PC-3 (cell line): ENCODE measurements around the gene CACUL1. TPM values are rescaled to one million over a fixed set of nuclear protein-coding genes. Genes with fewer than 3 reads are reported as not detected.

ENCODE experiments used
- ATAC-seq: fragments of 200-7000 bp; cut with Tn5 transposase; 2 replicates; pipeline ENCODE4 v1.9.1; 2020; ENCODE audit warnings: mild to moderate bottlenecking, moderate library complexity
- BruUV-seq: library from RNA; stranded (reverse); fragments of 400-500 nt; replicated peaks from 2 replicates; lab custom pipeline; 2021; lab: Mats Ljungman, UMichigan
- CTCF ChIA-PET: fragments of 300-600 bp; sonication (Branson Sonifier 250); formaldehyde crosslinking; loops from one replicate; lab custom pipeline; 2022; ENCODE audit warnings: antibody characterized with exemption; lab: Charles Lee
- POLR2A ChIA-PET: fragments of 300-600 bp; sonication (Branson Sonifier 250); formaldehyde crosslinking; loops from one replicate; lab custom pipeline; 2022; ENCODE audit warnings: antibody characterized with exemption; ENCODE audit not compliant: unreplicated experiment; lab: Charles Lee
- DNase-seq: peaks from one replicate; pipeline ENCODE4 v3.0.0-alpha.2; 2015
- H2AFZ ChIP-seq: fragments of 300-600 bp; sonication (generic); 2 replicates; pipeline ENCODE4 v1.6.0; 2016; ENCODE audit warnings: antibody characterized with exemption, low read length
- H3F3A ChIP-seq: fragments of 300-600 bp; sonication (generic); one replicate; pipeline ENCODE4 v1.6.0; 2017; ENCODE audit warnings: antibody characterized with exemption, low read length, control low read depth, mild to moderate bottlenecking; ENCODE audit not compliant: unreplicated experiment
- H3K27ac ChIP-seq: fragments of 300-600 bp; sonication (generic); 2 replicates; pipeline ENCODE4 v1.5.1; 2016; ENCODE audit warnings: mild to moderate bottlenecking, low read length
- H3K27me3 ChIP-seq: fragments of 300-600 bp; sonication (generic); 2 replicates; pipeline ENCODE4 v1.6.1; 2016; ENCODE audit warnings: low read length, mixed read lengths
- H3K36me3 ChIP-seq: fragments of 300-600 bp; sonication (generic); 2 replicates; pipeline ENCODE4 v1.6.1; 2016; ENCODE audit warnings: low read depth, mixed run types, low read length, mixed read lengths
- H3K4me1 ChIP-seq: fragments of 300-600 bp; sonication (generic); 2 replicates; pipeline ENCODE4 v1.5.1; 2016; ENCODE audit warnings: low read length; ENCODE audit not compliant: insufficient read depth
- H3K4me2 ChIP-seq: fragments of 300-600 bp; sonication (generic); 2 replicates; pipeline ENCODE4 v1.6.0; 2016; ENCODE audit warnings: low read length
- H3K4me3 ChIP-seq: fragments of 300-600 bp; sonication (generic); 2 replicates; pipeline ENCODE4 v1.5.1; 2016; ENCODE audit warnings: mild to moderate bottlenecking, low read length, mixed read lengths
- H3K79me2 ChIP-seq: fragments of 300-600 bp; sonication (generic); 2 replicates; pipeline ENCODE4 v1.6.1; 2017; ENCODE audit warnings: low read length, mixed read lengths
- H3K9ac ChIP-seq: fragments of 300-600 bp; sonication (generic); 2 replicates; pipeline ENCODE4 v1.6.0; 2016; ENCODE audit warnings: mild to moderate bottlenecking, low read length
- H3K9me2 ChIP-seq: fragments of 300-600 bp; sonication (generic); replicated peaks from 2 replicates; pipeline ENCODE4 v1.6.1; 2016; ENCODE audit warnings: mixed run types, low read length, mixed read lengths
- H3K9me3 ChIP-seq: fragments of 300-600 bp; sonication (generic); 2 replicates; pipeline ENCODE4 v1.6.1; 2016; ENCODE audit warnings: low read length, mixed read lengths
- H4K20me1 ChIP-seq: fragments of 300-600 bp; sonication (generic); 2 replicates; pipeline ENCODE4 v1.6.1; 2016; ENCODE audit warnings: low read length, mixed read lengths
- EZH2 ChIP-seq: fragments of 300-600 bp; sonication (generic); IDR thresholded peaks from one replicate; pipeline ENCODE4 v1.6.1; 2017; ENCODE audit warnings: antibody characterized with exemption, mild to moderate bottlenecking, low read length; ENCODE audit not compliant: unreplicated experiment
- EZH2phosphoT487 ChIP-seq: fragments of 300-600 bp; sonication (generic); IDR thresholded peaks from 2 replicates; pipeline ENCODE4 v1.6.1; 2018; ENCODE audit warnings: mild to moderate bottlenecking, antibody characterized with exemption, low read length, borderline replicate concordance
- intact Hi-C: fragments of 100-400 bp; cut with micrococcal nuclease; formaldehyde crosslinking; loops from 2 replicates; pipeline ENCODE4 v1.9.0; 2023
- total RNA-seq: library from RNA; depleted of rRNA; stranded (reverse); fragments of >200 nt; gene quantifications from 2 replicates; pipeline ENCODE4 v1.2.3, GENCODE V29; 2014
- TF ChIP-seq, protein P1 (sequence below): fragments of 300-600 bp; sonication (generic); conservative IDR thresholded peaks from 2 replicates; pipeline ENCODE4 v1.5.1; 2017; ENCODE audit warnings: antibody characterized with exemption, low read depth, mild to moderate bottlenecking, low read length

The CACUL1 gene
- total RNA-seq, 1 experiment from 2014 or later: 27.6 TPM

DNA sequence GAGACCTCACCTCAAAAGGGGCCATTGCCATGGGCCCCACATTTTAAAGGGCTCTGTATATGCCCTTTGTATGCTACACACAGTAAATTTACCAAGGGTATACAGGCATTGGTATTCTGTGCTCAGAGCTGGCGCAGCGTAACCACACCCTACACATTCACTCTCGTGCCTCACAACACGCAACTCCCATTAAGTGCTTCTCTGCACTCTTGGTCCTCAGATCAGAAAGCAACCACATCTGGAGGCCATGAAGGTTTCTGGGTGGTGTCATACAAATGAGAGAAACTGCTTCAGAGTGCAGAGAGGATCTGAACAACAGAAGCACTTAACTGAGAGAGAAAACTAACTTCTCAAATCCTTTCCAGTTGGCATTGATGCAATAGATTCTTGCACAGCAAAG lies 9.4 kb upstream of the CACUL1 start:
- H3K4me3 ChIP-seq: no peak overlapping the region
- ChIA-PET CTCF (no interaction called here), POLR2A (no interaction called here)
- H3K79me2 ChIP-seq: no peaks in the 10 kb centered on the region
- H3K9me3 ChIP-seq: no peaks in the 10 kb centered on the region
- TF ChIP-seq, protein P1, sequence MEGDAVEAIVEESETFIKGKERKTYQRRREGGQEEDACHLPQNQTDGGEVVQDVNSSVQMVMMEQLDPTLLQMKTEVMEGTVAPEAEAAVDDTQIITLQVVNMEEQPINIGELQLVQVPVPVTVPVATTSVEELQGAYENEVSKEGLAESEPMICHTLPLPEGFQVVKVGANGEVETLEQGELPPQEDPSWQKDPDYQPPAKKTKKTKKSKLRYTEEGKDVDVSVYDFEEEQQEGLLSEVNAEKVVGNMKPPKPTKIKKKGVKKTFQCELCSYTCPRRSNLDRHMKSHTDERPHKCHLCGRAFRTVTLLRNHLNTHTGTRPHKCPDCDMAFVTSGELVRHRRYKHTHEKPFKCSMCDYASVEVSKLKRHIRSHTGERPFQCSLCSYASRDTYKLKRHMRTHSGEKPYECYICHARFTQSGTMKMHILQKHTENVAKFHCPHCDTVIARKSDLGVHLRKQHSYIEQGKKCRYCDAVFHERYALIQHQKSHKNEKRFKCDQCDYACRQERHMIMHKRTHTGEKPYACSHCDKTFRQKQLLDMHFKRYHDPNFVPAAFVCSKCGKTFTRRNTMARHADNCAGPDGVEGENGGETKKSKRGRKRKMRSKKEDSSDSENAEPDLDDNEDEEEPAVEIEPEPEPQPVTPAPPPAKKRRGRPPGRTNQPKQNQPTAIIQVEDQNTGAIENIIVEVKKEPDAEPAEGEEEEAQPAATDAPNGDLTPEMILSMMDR: no peak
- TF ChIP-seq EZH2 (no peak), EZH2phosphoT487 (no peak)
- no peaks in the 10 kb centered on the region for H3K4me1 ChIP-seq
- H3K4me2 ChIP-seq: no peak overlapping the region
- DNase-seq (no peak), ATAC-seq (no peak)
- H3K36me3 ChIP-seq: no peaks in the 10 kb centered on the region
- H2AFZ ChIP-seq: no peak overlapping the region
- H3F3A ChIP-seq: no peaks in the 10 kb centered on the region
- H3K27me3 ChIP-seq: no peaks in the 10 kb centered on the region
- H3K9me2 ChIP-seq: no peaks in the 10 kb centered on the region
- no peak overlapping the region for H3K27ac ChIP-seq
- BruUV-seq: no TSS peak
- no peaks in the 10 kb centered on the region for H4K20me1 ChIP-seq
- intact Hi-C loops: no loop called here
- no peak overlapping the region for H3K9ac ChIP-seq

DNA sequence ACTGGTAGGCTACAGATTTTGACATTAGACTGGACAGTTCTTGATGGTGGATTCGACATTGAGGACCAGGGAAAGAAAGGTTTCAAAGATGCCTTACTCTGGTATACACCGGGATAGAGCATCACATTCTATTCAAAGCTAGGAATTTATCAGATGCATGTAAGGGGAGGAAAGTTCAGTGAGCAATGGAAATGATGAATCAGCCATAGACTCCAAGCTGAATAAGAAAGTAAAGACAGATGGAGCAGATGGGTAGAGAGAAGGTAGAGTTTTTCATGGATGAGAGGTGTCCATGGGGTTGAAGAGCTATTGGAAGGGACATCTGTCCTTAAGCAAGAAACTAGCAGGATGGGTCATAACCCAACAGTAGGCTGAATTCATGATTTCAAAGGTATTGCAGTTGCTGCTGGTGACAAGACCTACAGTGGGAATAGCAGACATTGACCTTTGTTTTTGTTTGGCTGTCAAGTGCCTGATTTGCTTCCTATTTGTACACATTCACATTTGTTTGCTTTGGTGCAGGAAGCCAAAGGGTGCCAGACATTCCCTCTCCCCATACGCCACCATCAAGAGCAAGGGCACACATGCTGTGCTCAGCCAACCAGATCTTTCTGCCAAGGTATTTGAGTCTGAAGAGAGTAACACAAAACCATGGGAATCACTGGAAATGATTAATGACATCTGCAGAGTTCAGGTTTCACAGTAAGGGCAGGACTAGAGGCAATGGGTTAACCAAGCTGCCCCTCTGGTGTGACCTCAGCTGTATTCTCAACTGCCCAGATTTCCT lies 8.6 kb upstream of the CACUL1 start:
- H3K79me2 ChIP-seq: no peaks in the 10 kb centered on the region
- H4K20me1 ChIP-seq: no peaks in the 10 kb centered on the region
- DNase-seq: no peak
- H3K9ac ChIP-seq: no peak overlapping the region
- no peak overlapping the region for H2AFZ ChIP-seq
- POLR2A ChIA-PET: no interaction called here
- no peaks in the 10 kb centered on the region for H3K36me3 ChIP-seq
- BruUV-seq: no TSS peak
- no peaks in the 10 kb centered on the region for H3K4me1 ChIP-seq
- TF ChIP-seq EZH2: no peak
- no peak for TF ChIP-seq EZH2phosphoT487
- TF ChIP-seq, protein P1: no peak
- H3K4me3 ChIP-seq: no peak overlapping the region
- no peaks in the 10 kb centered on the region for H3K27me3 ChIP-seq
- no peak overlapping the region for H3K4me2 ChIP-seq
- CTCF ChIA-PET: no interaction called here
- no peak overlapping the region for H3K27ac ChIP-seq
- no peaks in the 10 kb centered on the region for H3F3A ChIP-seq
- no peak for ATAC-seq
- intact Hi-C loops: no loop called here
- no peaks in the 10 kb centered on the region for H3K9me3 ChIP-seq
- H3K9me2 ChIP-seq: no peaks in the 10 kb centered on the region

- ATAC-seq: no peak
These were observed 5.5 kb upstream of the CACUL1 start for GRCh38 chr10:118760265-118760664.

More at GRCh38 chr10:118760265-118760664, 5.5 kb upstream of the CACUL1 start:
- H3K4me1 ChIP-seq: no peaks in the 10 kb centered on the region; the same call in 1 of the 2 replicates
- H3K27ac ChIP-seq: no peak overlapping the region
- ChIA-PET POLR2A (no interaction called here), CTCF (no interaction called here)
- no peaks in the 10 kb centered on the region for H3K36me3 ChIP-seq
- no TSS peak for BruUV-seq
- H3K9me2 ChIP-seq: no peaks in the 10 kb centered on the region
- H3K4me3 ChIP-seq: no peak overlapping the region
- H2AFZ ChIP-seq: no peak overlapping the region
- DNase-seq: no peak
- H4K20me1 ChIP-seq: no peaks in the 10 kb centered on the region
- H3F3A ChIP-seq: no peaks in the 10 kb centered on the region
- H3K9ac ChIP-seq: no peak overlapping the region
- no peaks in the 10 kb centered on the region for H3K9me3 ChIP-seq
- no peaks in the 10 kb centered on the region for H3K27me3 ChIP-seq
- H3K4me2 ChIP-seq: no peak overlapping the region
- no peaks in the 10 kb centered on the region for H3K79me2 ChIP-seq
- TF ChIP-seq, protein P1: no peak
- no peak for TF ChIP-seq EZH2phosphoT487
- no peak for TF ChIP-seq EZH2
- intact Hi-C loops: no loop called here
